Urothelium cell line (cell line): ENCODE results near the gene CRYBA1.
"Not testable (repeated sequence)": the region's sequence is repeated elsewhere in the genome, so short reads cannot be mapped to it uniquely, and the experiment has no call there.

ENCODE experiments used
- DNase-seq: peaks from one replicate; pipeline ENCODE4 v3.0.0; 2011; ENCODE audit warnings: low spot score, mixed read lengths
- FAIRE-seq: peaks from 2 replicates; lab custom pipeline; 2011; peaks lifted over from hg19 to GRCh38; lab: Jason Lieb, UNC

CRYBA1 gene

DNA sequence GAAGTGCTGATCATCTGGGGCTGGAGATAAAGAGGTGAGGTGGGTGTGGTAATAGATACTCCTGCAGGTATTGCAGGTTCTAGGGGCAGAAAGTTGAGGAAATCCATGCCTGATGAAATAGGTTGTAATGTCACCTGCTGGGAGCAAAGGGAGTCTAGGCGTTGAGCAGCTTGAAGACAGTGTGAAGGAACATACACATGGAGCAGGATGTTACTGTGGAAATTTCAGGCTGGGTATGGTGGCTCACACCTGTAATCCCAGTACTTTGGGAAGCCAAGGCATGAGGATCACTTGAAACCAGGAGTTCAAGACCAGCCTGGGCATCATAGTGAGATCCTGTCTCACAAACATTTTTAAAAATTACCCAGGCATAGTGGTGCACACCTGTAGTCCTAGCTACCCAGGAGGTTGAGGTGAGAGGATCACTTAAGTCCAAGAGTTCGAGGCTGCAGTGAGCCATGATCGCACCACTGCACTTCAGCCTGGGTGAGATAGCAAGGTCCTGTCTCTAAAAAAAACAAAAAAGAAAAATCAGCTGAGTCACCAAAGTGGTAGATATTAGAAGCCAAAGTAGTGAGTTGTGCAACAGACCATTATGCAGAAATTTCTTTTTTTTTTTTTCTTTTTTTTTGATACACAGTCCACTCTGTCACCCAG is 9.1 kb upstream of the CRYBA1 start:
- FAIRE-seq (no peak), DNase-seq (no peak)

DNA sequence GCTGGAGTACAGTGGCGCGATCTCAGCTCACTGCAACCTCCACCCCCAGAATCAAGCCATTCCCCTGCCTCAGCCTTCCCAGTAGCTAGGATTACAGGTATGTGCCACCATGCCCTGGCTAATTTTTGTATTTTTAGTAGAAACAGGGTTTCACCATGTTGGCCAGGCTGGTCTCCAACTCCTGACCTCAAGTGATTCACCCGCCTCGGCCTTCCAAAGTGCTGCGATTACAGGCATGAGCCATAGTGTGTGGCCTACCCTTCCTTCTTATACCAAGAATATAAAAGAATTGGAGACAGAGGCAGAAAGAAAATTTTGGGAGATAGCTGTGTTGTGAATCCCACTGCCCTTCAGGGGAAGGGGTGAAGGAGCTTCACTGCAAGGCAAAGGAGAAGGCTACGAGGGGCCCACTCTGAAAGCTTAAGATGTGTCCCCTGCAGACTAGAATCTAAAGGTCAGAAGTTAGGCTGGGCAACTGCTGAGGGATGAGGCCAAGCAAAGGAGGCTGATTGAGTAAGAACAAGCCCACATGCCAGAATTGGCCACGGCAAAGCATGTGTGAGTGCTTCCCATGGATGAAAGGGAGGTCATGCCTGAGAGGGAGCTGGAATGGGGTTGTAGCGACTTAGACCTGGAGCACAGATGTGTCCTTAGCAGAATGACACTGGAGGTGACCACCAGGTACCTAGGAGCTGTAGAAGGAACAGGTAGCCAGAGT is 8.4 kb upstream of the CRYBA1 start:
- DNase-seq (no peak), FAIRE-seq (no peak)

DNA sequence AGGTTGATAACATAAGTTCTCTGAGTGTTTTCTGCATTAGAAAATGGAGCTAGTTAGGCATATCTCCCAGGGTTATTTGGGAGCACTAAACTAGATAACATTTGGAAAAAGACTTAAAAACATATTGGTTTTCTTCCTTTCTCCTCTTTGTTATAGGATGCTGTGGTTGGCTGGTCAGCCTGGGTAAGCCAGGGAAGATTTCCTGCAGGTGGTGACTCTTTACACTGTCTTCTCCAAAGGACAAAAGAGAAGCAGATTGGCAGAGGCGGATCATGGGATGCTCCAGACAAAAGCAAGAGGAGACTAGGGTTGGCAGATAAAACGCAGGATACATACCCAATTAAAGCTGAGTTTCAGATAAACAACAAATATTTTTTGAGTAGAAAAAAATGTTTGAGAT is 6.2 kb upstream of the CRYBA1 start:
- FAIRE-seq (no peak), DNase-seq (peak; percentile 36)

DNA sequence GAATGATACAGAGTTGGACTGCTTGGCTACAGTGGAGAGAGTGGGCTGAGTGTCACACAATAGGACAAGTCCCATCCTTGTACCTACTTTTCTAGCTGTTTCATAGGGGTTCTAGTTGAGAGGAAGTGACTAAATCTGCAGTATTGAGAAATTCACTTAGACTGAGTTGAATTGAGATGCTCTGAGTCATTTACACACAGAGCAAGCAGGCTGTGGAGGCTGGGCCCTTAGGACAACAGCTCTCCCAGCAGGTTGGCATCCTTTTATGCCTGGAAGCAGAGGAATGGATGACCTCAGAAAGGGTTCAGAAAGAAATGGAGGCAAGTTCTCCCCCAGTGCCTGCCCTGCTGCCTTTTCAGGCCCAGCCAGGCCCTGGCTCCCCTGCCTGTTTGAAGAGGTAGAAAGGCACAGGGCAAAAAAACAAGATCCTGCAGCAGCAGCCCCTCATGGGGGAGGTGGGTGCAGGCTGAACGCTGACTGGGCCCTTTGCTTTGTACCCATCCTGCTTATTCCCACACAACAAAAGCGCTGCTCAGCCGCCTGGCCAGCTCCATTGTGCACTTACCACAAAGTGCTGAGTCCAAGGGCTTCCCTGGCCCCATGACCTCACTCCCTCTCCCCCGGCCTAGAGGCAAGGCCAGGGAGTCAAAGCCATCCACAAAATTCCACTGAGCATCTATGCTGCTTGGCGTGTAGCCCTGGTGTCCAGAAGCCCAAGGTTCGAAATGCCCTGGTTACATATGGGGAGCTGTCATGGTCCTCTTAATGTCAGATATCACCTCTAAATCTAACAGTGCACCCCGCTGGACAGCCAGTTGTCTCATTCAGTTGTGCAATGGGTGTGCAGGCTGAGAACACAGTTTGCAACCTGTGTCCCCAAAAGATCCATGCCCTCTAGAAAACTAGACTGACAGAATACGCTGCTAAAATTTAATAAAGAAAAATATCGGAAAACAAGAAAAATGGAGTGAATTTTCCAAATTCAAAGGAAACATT is 5.4 kb upstream of the CRYBA1 start:
- DNase-seq: peak; percentile 92
- FAIRE-seq: peak; percentile 97

DNA sequence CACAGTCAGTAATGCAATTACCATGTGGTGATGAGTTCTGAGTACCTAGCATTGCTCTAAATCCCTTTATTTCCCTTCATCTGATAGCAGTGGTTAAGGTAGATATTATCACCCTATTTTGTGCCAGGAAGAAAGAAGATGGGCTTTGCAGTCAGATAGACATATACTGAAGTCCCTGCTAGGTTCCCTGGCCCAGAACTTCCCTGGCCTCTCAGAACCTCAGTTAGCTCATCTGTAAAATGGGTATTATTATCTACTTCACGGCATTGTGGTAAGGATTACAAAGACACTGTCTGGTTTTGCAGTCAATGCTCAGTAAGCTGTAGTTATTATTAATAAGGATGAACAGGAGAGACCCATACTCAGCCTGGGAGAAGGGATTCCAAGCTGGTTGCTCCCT is 4.6 kb upstream of the CRYBA1 start:
- DNase-seq (no peak), FAIRE-seq (no peak)

DNA sequence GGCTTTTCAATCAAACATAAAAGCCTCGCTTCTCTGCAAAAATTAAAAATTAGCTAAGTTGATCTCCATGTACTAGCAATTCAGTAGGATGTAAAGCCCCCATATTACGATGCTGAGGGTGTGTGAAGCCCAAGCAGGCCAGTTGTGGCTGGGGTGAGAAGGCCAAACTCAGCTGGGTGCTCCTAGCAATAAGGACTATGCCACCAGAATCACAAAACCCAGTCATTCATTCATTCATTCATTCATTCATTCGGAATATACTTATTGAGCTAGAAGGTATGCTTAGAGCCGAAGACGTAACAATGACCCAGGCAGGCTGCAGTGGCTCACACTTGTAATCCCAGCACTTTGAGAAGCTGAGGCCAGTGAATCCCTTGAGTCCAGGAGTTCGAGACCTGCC is 3.9 kb upstream of the CRYBA1 start:
- DNase-seq (no peak), FAIRE-seq (no peak)

DNA sequence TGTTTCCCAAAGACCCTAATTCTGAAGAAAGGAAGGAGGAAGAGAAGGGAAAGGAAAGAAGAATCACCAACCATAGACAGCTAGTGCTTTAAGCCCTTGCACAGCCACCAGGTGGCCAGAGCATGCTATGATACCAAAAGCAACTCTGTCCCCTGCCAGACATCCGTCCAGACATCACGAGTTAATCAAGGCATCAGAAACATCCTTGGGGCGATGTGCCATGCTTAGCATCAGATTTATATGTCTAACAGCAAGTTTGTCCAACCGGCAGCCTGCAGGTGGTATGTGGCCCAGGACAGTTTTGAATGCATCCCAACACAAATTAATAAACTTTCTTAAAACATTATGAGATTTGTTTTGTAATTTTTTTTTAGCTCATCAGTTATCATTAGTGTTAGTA is 2.9 kb upstream of the CRYBA1 start:
- FAIRE-seq (no peak), DNase-seq (peak; percentile 41)

DNA sequence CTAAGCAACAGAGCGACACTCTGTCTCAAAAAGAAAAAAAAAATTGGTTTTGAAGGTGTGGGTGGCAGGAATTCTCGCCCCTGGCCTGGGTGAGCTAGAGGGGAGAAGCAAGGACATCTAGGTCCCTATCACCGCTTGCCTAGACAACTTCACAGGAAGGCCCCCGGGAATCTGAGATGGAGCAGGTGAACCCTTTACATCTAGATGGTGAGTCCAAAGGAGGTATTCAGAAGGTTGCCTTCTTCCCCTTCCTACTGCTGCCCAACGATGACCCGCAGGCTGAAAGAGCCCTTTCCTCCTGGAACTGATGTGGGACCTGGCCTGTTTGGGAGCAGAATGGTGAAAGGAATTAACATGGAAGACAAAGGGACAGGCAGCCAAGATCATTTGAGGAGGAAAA is 1.3 kb upstream of the CRYBA1 start:
- DNase-seq (no peak), FAIRE-seq (peak; percentile 9)

DNA sequence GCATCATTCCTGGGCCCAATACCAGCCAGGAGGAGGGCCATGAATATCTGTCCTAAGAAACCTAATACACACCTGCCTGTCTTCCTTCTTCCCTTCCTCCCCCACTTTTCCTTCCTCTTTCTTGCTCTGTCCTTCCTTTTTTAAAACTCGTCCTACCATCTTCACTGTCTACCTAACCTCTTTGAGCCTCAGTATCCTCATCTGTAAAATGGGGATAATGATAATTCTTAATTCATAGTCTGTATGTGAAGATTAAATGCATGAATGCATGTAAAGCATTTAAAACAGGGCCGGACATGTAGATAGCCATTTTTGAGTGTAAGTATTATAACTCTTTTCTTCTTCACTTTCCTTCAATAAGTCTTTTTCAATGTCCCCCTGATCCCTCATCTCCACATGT is 560 bp downstream of the CRYBA1 start:
- DNase-seq (no peak), FAIRE-seq (no peak)

DNA sequence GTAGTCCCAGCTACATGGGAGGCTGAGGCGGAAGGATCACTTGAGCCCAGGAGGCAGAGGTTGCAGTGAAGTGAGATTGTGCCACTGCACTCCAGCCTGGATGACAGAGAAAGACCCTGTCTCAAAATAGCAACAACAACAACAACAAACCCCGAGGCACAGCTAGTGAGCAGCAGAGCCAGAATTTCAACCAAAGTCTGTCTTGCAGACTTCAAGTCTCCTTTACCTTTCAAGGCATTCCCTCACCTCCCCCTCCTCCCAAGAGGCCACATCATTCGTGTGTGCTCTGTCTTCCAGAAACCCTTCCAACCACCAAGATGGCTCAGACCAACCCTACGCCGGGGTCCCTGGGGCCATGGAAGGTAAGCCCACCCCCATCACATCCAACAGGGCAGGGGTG is 2.2 kb downstream of the CRYBA1 start:
- FAIRE-seq (no peak), DNase-seq (no peak)

DNA sequence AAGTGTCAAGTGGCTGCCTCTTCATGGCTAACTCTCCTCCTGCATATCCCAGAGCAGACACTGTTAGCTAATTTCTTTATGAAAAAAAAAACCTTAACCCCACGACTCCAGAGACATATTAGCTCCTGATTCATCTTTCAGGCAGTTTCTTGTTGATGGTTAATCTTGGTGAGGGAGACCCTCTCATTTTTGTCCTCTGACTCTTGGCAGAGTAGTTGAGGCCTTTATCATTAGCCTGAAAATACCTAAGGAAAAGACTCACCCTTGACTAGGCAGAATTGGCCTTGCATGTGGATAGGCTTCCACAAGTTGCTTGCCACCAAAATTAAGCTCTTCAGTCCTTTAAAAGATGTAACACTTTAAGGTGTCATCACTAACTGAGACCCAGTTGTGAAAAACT is 4.0 kb downstream of the CRYBA1 start:
- FAIRE-seq: no peak
- DNase-seq: no peak

DNA sequence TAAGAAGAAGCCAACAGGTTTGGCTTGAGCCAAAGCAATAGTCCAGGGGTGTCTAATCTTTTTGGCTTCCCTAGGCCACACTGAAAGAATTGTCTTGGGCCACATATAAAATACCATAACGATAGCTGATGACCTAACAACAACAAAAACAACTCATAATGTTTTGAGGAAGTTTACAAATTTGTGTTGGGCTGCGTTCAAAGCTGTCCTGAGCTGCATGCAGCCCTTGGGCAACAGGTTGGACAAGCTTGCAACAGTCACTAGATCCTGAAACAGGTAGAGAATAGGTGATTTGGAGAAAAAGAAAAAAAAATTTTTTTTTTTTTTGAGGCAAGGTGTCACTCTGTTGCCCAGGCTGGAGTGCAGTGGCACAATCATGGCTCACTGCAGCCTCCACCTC is 4.5 kb downstream of the CRYBA1 start:
- DNase-seq: no peak

DNA sequence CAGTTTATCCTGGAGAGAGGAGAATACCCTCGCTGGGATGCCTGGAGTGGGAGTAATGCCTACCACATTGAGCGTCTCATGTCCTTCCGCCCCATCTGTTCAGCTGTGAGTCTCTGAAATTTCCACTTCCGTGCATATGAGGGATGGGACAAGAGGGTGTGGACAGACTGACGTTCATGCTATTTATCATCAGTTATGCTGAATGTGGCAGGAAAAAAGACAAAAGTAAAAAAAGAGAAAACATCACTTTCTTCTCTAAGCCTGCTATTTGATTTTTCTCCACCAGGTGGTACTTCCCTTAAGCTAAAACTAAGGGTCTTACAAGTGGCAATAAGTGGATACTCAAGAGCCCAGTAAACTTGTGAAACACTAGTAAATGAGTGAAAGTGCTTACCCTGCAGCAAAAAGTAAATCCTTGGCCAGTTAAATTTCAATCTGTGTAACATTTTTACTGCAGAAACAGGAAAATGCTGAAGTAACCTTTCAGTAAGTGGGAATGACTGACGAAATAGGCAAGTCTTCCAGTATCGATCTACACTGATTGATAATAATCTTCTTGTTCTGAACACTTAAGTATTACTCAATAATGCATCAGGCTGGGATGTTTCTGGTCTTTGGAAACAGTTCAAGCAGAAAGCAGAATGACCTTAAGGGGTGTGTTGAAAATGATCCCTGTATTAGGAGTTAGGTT is 5.6 kb downstream of the CRYBA1 start:
- FAIRE-seq: no peak
- DNase-seq: no peak

More for the DNA sequence above, 4.5 kb downstream of the CRYBA1 start:
- no peak for FAIRE-seq

DNA sequence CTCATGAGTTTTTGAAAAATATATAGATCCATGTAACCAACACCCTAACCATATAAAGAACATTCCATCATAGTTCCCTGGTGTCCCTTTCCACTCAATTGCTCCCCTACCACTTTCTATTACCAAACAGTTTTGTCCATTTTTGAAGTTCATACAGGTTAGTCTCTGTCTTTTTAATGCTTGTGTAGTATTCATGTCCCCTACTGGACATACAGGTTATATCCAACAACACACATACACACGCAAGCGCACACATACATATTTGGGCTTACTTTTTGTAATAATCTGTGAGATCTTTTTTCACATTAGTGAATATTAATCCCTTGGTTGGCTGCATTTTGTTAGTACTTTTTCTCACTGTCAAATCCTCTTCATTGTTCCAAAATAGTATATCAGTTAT is 6.4 kb downstream of the CRYBA1 start:
- no peak for DNase-seq
- no peak for FAIRE-seq

DNA sequence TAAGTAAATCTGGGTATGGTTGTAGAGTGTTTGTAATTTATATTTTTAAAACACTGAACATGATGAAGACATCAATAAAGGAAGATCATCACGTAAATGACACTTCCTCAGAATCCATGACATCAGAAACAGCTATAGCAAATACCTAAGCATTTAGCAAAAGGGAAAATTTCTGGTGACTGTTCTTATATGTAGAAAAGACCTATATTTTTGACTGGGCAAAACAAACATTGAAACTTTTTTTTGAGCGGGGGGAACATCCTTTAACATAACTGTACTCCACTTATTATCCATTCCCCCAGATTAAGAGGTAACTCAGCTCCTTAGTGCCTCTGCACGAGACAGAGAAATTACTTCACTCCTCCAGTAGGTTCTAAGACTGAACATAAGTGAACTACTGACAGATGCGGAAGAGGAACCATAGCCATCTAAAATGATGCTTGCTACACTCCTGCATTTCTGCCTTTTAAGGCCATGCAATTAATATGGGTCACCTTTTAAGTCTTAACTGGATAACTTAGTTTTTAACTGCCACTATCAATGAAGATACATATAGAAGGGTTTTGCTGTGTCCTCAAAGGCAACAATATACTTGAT is 9.4 kb downstream of the CRYBA1 start:
- no peak for FAIRE-seq

DNA sequence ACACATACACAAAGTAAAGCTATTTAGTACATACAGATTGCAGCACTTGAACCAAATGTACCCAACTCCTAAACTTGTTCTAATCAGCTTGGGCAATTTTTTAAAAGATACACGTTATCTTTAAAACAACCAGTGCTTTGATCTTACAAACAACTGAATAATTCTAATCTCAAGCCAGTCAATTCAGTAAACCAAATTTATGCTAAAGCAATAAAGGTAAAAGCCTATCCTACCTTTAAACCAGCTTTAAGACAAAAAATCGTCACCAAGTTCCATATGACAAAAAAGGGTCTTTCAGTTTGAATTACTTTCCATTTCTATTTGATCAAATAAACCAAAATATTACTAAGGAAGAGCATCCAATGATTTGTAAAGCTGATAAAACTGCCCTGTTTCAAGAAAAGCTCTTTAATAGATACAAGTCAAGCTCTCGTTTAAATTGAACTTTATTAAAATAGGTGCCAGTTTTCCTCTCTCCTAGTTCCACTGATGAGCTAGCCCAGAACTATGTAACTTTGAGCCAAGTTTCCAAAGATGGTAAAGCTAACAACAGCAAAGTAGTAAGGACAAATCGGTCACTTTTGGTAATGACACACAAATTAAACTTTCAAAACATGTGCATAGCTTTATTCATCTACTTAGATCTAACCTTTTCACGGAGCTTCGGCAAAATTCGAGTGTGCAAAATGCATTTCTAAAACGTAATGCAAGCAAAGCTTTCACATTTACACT is 10.2 kb downstream of the CRYBA1 start:
- no peak for FAIRE-seq
- DNase-seq: no peak

More for the DNA sequence above, 9.4 kb downstream of the CRYBA1 start:
- DNase-seq: no peak

DNA sequence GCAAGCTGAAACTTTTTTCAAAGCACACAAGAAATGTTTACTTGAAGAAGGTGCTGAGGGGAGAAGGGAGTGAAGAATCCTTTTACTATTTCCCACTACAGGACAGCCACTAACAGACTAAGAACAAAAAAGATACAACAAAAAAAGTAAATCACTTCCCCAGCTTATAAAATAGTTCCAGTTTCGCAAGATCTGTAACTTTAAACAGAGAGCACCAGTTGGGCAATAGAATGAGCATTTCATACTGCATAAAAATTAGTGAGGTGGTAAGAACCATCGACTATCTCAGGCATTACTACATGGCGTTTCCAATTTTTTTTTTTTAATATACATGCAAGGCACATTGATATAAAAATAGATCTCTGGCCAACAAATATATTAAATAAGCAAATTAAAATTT is 11.1 kb downstream of the CRYBA1 start:
- DNase-seq: no peak
- FAIRE-seq: no peak

DNA sequence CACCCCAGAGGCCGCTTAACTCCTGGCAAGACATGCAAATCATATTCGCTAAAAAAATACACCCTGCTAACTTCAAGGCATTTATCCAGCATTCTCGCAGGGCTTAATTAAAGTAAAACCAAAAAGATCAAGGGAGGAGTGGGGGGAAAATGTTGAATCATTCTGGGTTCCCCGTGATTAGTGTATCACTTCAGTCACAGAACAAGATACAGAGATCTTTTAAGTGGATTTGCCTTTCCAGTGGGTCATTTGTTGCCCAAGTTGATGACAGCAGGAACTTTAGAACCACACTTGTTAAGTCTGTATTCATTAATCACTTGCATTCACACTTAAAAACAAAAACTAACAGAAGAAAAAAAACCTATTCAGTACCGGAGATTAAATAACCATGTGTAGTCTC is 17.3 kb downstream of the CRYBA1 start:
- FAIRE-seq (no peak), DNase-seq (no peak)

DNA sequence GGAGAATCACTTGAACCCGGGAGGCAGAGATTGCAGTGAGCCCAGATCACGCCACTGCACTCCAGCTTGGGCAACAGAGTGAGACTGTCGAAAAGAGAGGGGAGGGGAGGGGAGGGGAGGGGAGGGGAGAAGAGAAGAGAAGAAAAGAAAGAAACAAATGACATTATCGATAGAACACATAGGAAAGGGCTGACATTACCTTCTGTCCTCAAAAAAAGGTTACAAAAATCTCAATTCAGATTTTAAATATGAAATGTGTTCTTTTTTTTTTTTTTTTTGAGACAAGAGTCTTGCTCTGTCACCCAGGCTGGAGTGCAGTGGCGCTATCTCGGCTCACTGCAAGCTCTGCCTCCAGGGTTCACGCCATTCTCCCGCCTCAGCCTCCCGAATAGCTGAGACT is 25.3 kb downstream of the CRYBA1 start:
- not testable (repeated sequence) for DNase-seq, FAIRE-seq

DNA sequence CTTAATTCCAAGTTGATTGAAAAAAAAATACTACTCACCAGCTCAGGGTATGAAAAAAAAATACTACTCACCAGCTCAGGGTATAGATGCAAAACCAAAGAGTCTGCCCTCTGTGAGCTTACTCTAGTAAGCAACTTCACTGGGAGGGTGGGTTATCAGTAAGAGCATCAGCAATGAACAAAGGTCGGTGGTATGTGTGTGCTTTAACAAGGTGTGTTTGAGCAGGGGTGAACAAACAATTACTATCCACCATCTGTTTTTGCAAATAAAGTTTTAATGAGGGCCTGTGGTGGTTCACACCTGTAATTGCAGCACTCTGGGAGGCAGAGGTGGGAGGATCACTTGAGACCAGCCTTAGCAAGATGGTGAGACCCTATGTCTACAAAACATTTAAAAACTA is 27.3 kb downstream of the CRYBA1 start:
- no peak for DNase-seq
- FAIRE-seq: no peak
